SK-N-SH treated with all-trans-retinoic acid at 6 μM for 48 hours (cell line): ENCODE data around the gene DDX31.

Source experiments
- ATAC-seq: fragments of 200-7000 bp; cut with Tn5 transposase; 3 replicates; pipeline ENCODE4 v1.9.1; 2020; ENCODE audit warnings: mild to moderate bottlenecking, moderate library complexity
- ARNTL ChIP-seq: fragments of 450-650 bp; formaldehyde crosslinking; IDR thresholded peaks from 2 replicates; pipeline ENCODE4 v1.5.0; 2020; ENCODE audit warnings: low read depth, mild to moderate bottlenecking, moderate library complexity, borderline replicate concordance
- BACH2 ChIP-seq: fragments of 250-450 bp; sonication (Bioruptor Pico); IDR thresholded peaks from 2 replicates; pipeline ENCODE4 v1.9.0; 2021; ENCODE audit warnings: mild to moderate bottlenecking, borderline replicate concordance
- CSDC2 ChIP-seq: fragments of 250-450 bp; sonication (Bioruptor Pico); IDR thresholded peaks from 2 replicates; pipeline ENCODE4 v1.5.0; 2020; ENCODE audit warnings: mild to moderate bottlenecking, moderate library complexity
- ESRRG ChIP-seq: fragments of 250-450 bp; sonication (Bioruptor Pico); IDR thresholded peaks from 2 replicates; pipeline ENCODE4 v1.6.1; 2021; ENCODE audit warnings: mild to moderate bottlenecking
- GLIS3 ChIP-seq: fragments of 250-450 bp; sonication (Bioruptor Pico); IDR thresholded peaks from 2 replicates; pipeline ENCODE4 v1.5.0; 2020; ENCODE audit warnings: mild to moderate bottlenecking, moderate library complexity
- ISL1 ChIP-seq: fragments of 250-450 bp; sonication (Bioruptor Pico); IDR thresholded peaks from 2 replicates; pipeline ENCODE4 v2.1.2; 2022; ENCODE audit warnings: mild to moderate bottlenecking, moderate library complexity
- PPARA ChIP-seq: fragments of 250-450 bp; sonication (Bioruptor Pico); IDR thresholded peaks from 2 replicates; pipeline ENCODE4 v1.5.0; 2020; ENCODE audit warnings: mild to moderate bottlenecking, borderline replicate concordance
- RARB ChIP-seq: fragments of 250-450 bp; sonication (Bioruptor Pico); IDR thresholded peaks from 2 replicates; pipeline ENCODE4 v1.8.0; 2021; ENCODE audit warnings: mild to moderate bottlenecking, moderate library complexity
- SNAI2 ChIP-seq: fragments of 250-450 bp; sonication (Bioruptor Pico); IDR thresholded peaks from 2 replicates; pipeline ENCODE4 v1.5.0; 2020; ENCODE audit warnings: mild to moderate bottlenecking, moderate library complexity
- TCF4 ChIP-seq: fragments of 250-450 bp; sonication (Bioruptor Pico); IDR thresholded peaks from 2 replicates; pipeline ENCODE4 v1.8.0; 2021; ENCODE audit warnings: mild to moderate bottlenecking, moderate library complexity, borderline replicate concordance
- TOX ChIP-seq: fragments of 250-450 bp; sonication (Bioruptor Pico); IDR thresholded peaks from 2 replicates; pipeline ENCODE4 v1.8.0; 2021; ENCODE audit warnings: mild to moderate bottlenecking, moderate library complexity, borderline replicate concordance
- ZC3H10 ChIP-seq: fragments of 250-450 bp; sonication (Bioruptor Pico); IDR thresholded peaks from 2 replicates; pipeline ENCODE4 v1.5.1; 2021; ENCODE audit warnings: mild to moderate bottlenecking, moderate library complexity
- ZFP3 ChIP-seq: fragments of 250-450 bp; sonication (Bioruptor Pico); IDR thresholded peaks from 2 replicates; pipeline ENCODE4 v1.5.0; 2020; ENCODE audit warnings: mild to moderate bottlenecking, moderate library complexity
- ZFP30 ChIP-seq: fragments of 450-650 bp; formaldehyde crosslinking; IDR thresholded peaks from 2 replicates; pipeline ENCODE4 v1.5.0; 2022; ENCODE audit warnings: mild to moderate bottlenecking, moderate library complexity
- ZNF70 ChIP-seq: fragments of 450-650 bp; formaldehyde crosslinking; IDR thresholded peaks from 2 replicates; pipeline ENCODE4 v1.5.0; 2020; ENCODE audit warnings: mild to moderate bottlenecking, moderate library complexity
- ZNF8 ChIP-seq: fragments of 450-650 bp; formaldehyde crosslinking; IDR thresholded peaks from 2 replicates; pipeline ENCODE4 v1.5.0; 2020; ENCODE audit warnings: mild to moderate bottlenecking, moderate library complexity
- TF ChIP-seq, protein P1 (sequence below): fragments of 250-450 bp; sonication (Bioruptor Pico); IDR thresholded peaks from 2 replicates; pipeline ENCODE4 v1.5.1; 2021; ENCODE audit warnings: mild to moderate bottlenecking, moderate library complexity
- TF ChIP-seq, protein P2 (sequence below): fragments of 250-450 bp; sonication (Bioruptor Pico); IDR thresholded peaks from 2 replicates; pipeline ENCODE4 v1.5.0; 2020; ENCODE audit warnings: mild to moderate bottlenecking, moderate library complexity
- TF ChIP-seq, protein P3 (sequence below): fragments of 250-450 bp; sonication (Bioruptor Pico); IDR thresholded peaks from 2 replicates; pipeline ENCODE4 v1.8.0; 2021; ENCODE audit warnings: low read depth, mild to moderate bottlenecking, moderate library complexity, borderline replicate concordance

The DDX31 gene

DNA sequence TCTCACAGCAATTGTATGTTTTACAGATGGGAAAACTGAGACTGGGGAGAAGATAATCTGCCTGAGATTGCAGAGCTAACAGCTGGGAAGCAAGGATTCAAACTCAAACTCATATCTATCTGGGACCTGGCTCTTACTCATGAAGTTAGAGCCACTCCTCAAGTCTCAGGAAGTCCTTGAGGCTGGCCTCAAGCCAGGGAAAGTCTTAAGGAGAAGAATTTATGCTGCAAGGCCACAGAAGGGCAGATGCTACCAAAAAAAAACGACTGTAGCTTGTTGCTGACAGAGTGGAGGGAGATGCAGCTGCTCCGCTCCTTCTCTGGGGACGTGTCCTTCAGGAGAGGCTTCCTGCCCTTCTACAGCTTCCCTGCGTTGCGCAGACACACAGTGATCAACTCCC, 47.6 kb downstream of the DDX31 start:
- ATAC-seq = no peak; the same call in 2 of the 3 replicates
- TF ChIP-seq SNAI2 (CRISPR knock-in tag) (no peak), ZNF8 (CRISPR knock-in tag) (no peak), ZNF70 (CRISPR knock-in tag) (no peak), ZFP30 (CRISPR knock-in tag) (no peak), TOX (CRISPR knock-in tag) (no peak), RARB (no peak), ISL1 (no peak), ESRRG (no peak), ZFP3 (CRISPR knock-in tag) (no peak), GLIS3 (CRISPR knock-in tag) (no peak), PPARA (CRISPR knock-in tag) (no peak), ARNTL (CRISPR knock-in tag) (no peak), BACH2 (CRISPR knock-in tag) (no peak), CSDC2 (no peak)
- TF ChIP-seq, protein P1, sequence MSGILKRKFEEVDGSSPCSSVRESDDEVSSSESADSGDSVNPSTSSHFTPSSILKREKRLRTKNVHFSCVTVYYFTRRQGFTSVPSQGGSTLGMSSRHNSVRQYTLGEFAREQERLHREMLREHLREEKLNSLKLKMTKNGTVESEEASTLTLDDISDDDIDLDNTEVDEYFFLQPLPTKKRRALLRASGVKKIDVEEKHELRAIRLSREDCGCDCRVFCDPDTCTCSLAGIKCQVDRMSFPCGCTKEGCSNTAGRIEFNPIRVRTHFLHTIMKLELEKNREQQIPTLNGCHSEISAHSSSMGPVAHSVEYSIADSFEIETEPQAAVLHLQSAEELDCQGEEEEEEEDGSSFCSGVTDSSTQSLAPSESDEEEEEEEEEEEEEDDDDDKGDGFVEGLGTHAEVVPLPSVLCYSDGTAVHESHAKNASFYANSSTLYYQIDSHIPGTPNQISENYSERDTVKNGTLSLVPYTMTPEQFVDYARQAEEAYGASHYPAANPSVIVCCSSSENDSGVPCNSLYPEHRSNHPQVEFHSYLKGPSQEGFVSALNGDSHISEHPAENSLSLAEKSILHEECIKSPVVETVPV (CRISPR knock-in tag) = no peak
- TF ChIP-seq, protein P2, sequence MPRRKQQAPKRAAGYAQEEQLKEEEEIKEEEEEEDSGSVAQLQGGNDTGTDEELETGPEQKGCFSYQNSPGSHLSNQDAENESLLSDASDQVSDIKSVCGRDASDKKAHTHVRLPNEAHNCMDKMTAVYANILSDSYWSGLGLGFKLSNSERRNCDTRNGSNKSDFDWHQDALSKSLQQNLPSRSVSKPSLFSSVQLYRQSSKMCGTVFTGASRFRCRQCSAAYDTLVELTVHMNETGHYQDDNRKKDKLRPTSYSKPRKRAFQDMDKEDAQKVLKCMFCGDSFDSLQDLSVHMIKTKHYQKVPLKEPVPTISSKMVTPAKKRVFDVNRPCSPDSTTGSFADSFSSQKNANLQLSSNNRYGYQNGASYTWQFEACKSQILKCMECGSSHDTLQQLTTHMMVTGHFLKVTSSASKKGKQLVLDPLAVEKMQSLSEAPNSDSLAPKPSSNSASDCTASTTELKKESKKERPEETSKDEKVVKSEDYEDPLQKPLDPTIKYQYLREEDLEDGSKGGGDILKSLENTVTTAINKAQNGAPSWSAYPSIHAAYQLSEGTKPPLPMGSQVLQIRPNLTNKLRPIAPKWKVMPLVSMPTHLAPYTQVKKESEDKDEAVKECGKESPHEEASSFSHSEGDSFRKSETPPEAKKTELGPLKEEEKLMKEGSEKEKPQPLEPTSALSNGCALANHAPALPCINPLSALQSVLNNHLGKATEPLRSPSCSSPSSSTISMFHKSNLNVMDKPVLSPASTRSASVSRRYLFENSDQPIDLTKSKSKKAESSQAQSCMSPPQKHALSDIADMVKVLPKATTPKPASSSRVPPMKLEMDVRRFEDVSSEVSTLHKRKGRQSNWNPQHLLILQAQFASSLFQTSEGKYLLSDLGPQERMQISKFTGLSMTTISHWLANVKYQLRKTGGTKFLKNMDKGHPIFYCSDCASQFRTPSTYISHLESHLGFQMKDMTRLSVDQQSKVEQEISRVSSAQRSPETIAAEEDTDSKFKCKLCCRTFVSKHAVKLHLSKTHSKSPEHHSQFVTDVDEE = no peak
- TF ChIP-seq, protein P3, sequence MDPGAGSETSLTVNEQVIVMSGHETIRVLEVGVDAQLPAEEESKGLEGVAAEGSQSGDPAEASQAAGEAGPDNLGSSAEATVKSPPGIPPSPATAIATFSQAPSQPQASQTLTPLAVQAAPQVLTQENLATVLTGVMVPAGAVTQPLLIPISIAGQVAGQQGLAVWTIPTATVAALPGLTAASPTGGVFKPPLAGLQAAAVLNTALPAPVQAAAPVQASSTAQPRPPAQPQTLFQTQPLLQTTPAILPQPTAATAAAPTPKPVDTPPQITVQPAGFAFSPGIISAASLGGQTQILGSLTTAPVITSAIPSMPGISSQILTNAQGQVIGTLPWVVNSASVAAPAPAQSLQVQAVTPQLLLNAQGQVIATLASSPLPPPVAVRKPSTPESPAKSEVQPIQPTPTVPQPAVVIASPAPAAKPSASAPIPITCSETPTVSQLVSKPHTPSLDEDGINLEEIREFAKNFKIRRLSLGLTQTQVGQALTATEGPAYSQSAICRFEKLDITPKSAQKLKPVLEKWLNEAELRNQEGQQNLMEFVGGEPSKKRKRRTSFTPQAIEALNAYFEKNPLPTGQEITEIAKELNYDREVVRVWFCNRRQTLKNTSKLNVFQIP (CRISPR knock-in tag) = no peak

DNA sequence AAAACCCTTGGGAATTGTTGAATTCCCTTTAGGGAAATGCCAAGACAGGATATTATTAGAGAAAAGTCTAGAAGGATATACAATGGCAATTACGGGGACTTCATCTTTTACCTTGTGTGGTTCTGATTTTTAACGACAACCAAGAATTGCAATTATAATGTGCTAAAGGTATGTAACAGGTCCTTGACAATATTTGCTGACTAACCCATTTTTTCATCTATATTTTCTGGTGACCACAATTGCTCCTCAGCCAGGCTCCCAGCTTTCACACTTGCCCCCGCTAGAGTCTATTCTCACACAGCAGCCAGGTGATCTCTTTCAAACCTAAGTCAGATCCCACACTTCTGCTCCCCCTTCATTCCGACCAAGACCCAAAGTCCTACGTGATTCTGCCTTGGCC, 53.1 kb downstream of the DDX31 start:
- TF ChIP-seq, protein P3 (CRISPR knock-in tag) = no peak
- TF ChIP-seq TCF4 (CRISPR knock-in tag) (no peak), ZNF8 (CRISPR knock-in tag) (no peak), ZC3H10 (CRISPR knock-in tag) (no peak), SNAI2 (CRISPR knock-in tag) (no peak)
- TF ChIP-seq, protein P1 (CRISPR knock-in tag) = no peak
- TF ChIP-seq, all 23 proteins: peak for 0

DNA sequence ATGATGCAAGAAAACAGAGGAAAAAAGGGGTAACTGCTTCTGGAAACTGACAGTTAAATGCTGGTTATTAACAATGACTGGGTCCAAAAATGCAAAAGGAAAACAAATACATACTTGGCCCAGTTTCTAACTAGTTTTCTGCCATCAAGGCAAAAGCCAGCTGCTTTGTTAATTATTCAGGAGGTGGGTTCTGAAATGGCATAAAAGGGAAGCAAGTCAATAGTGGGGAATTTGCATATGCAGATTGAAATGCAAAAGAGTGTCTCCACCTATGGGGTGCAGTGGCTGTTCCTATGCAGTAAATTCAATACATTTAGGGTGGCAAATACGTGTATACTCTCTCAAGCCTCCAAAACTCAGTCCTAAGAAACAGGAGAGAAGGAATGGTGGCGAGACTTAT, 54.0 kb downstream of the DDX31 start:
- no peak for ATAC-seq
- TF ChIP-seq, protein P3 (CRISPR knock-in tag) = no peak

More for the DNA sequence above, 53.1 kb downstream of the DDX31 start:
- ATAC-seq = no peak
